ENCODE results near the gene NT5C3B.
"Not testable (repeated sequence)": the region's sequence is repeated elsewhere in the genome, so short reads cannot be mapped to it uniquely, and the experiment has no call there.

The NT5C3B gene

DNA sequence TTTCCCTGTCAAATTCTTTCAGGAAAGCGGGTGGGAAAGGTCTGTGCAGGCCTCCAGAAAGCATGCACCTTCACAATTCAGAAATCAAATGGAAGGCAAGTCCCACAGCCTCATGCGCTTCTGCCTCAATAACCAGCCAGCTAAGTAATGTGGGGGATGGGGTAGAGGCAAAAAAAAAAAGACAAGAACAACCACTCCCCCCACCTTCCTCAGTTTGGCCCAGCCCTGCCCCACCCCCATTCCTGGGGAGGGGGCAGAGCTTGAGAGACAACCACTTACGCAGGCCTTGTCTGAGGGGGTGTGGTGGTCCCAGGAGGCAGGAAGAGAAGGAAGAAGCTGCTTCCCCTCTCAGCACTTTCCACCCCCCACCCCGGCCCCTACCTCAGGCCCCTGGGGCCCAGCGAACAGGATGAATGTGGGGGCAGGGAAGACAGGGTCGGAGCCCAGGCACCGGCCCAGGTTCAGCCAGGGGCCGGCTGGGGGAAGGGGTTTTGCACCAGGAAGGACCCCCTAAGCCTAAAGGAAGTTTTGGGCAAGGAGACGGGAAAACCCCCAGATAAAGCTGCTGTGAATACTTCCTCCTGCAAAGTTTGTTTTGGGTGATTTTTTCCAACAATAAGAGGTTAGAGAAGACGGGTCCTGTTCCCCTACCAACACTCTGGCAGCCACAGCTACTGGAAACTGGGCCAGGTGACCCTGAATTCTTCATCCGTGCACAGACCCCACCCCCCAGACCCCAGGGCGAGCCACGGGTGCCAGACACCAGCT is 50.8 kb downstream of the NT5C3B start:
- FAIRE-seq (no peak), DNase-seq (ENCODE audit: low spot score) (no peak)

- DNase-seq (ENCODE audit: low spot score) (peak; percentile 64), FAIRE-seq (no peak)
These were observed 51.8 kb downstream of the NT5C3B start for GRCh38 chr17:41784207-41784744.

- no peak for FAIRE-seq
These were observed 53.9 kb downstream of the NT5C3B start for GRCh38 chr17:41782142-41782541.

GRCh38 chr17:41781404-41782110 is 54.5 kb downstream of the NT5C3B start:
- FAIRE-seq: no peak

More at GRCh38 chr17:41782142-41782541, 53.9 kb downstream of the NT5C3B start:
- no peak for DNase-seq (ENCODE audit: low spot score)

GRCh38 chr17:41779954-41780353 is 56.1 kb downstream of the NT5C3B start:
- DNase-seq (ENCODE audit: low spot score): no peak
- no peak for FAIRE-seq

More at GRCh38 chr17:41781404-41782110, 54.5 kb downstream of the NT5C3B start:
- no peak for DNase-seq (ENCODE audit: low spot score)

DNA sequence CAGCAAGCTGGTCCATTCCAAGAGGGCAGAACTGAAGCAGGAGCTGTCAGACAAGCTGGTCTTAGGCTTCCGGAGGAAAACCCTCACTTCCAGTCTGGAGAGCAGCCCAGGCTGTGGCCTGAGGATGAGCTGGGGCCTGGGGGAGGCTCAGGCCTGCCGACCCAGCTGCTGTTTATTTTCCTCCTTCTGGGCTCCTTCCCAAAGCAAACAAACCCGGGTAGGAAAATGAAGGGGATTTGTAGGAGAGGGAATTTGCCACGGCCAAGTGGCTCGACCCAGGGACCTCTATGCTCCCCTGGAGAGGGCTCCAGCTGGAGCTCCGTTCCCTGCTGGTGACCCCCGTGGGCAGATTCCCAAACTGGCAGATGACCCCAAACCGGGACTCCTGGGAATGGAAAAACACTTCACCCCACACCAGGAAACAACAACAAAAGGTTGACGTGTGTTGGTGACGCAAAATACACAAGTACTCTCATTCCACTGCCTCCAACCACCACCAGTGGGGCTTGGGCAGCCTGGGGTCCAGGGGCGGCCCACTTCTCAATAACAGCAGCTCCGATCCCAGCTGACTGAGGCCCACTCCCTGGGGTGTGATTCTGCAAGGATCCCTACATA is 58.4 kb downstream of the NT5C3B start:
- peak; percentile 59 for DNase-seq (ENCODE audit: low spot score)
- no peak for FAIRE-seq

GRCh38 chr17:41777157-41777573 is 58.9 kb downstream of the NT5C3B start:
- DNase-seq (ENCODE audit: low spot score): peak; percentile 32
- peak; percentile 9 for FAIRE-seq

DNA sequence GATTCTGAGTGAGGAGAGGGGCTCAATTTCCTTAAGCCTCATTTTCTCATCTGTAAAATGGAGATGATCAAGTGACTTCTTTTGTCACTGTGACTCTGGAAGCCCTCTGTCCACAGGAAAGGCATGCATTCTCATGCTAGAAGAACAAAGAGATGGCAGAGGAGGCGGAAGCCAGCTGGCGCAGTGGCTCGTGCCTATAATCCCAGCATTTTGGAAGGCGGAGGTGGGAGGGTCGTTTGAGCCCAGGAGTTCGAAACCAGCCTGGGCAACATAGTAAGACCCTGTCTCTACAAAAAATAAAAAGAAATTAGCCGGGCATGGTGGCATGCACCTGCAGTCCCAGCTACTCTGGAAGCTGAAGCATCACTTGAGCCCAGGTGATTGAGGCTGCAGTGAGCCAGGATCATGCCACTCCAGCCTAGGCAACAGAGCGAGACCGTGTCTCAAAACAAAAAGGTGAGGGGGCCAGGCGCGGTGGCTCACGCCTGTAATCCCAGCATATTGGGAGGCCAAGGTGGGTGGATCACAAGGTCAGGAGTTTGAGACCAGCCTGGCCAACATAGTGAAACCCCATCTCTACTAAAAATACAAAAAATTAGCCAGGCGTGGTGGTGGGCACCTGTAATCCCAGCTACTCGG is 59.7 kb downstream of the NT5C3B start:
- FAIRE-seq; DNase-seq (ENCODE audit: low spot score): not testable (repeated sequence)

DNA sequence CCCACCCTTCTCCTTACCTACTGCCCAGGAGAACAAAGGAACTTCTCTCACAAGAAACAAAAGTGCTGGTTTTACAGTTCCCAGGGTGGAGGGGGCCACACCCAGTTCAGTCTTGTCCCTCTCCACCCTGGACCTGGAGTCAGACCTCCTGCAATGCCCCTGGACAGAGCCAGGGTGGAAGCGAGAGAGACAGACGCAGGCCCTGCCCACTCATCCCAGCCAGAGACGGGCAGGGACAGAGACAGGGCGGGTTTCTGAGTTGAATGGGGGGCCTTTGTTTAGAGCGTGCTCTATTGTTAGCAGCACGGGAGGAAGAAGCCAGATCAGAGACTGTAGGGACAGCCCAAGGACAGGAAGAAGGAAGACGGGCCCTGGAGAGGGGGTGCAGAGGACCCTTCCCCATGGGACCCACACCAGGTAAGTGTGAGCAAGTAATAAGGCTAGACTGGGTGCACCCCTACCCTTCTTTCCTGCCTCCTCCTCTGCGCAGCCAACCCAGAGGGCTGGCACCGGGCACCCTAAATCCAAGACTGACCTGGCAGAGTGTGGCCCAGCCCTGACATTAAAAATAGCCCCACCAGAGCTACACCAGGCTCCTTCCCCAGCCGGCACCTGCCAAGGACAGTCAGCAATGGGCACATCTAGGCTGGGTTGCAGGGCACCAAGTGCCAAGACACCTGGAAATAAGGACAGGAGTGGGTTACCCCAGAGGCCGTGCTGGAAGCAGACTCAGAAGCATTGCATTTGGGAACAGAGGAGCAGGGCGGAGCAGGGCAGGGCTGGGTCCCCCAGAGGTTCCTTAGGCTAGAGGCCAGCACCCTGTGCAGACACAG is 60.4 kb downstream of the NT5C3B start:
- FAIRE-seq (no peak), DNase-seq (ENCODE audit: low spot score) (no peak)
